HepG2 (cell line): ENCODE measurements around the gene NCBP1. TPM values are rescaled to one million over a fixed set of nuclear protein-coding genes. Genes with fewer than 3 reads are reported as not detected.

Experiments used
- polyA plus RNA-seq, 8 experiments: library from polyadenylated mRNA; depleted of rRNA in 3 of 8; stranded (reverse) in 7 of 8; unstranded in 1 of 8; fragments of >200 nt; fragmentation: Illumina TruSeq in 4 of 8; extraction: Trizol in 4 of 8; gene quantifications; 2 replicates each; pipeline versions ENCODE4 v1.2.1 to v1.2.3, GENCODE V29; 2011 to 2016; ENCODE audit warnings: low read depth in 4 of 8, missing spikeins in 1 of 8, mixed read lengths in 1 of 8; ENCODE audit not compliant: insufficient read depth in 1 of 8
- total RNA-seq, 5 experiments: library from RNA; depleted of rRNA; stranded (reverse); fragments of >200 nt; fragmentation: Illumina TruSeq; extraction: Trizol; gene quantifications; 2 replicates each; pipeline ENCODE4 v1.2.3, GENCODE V29; 2016; ENCODE audit warnings: low read depth in 1 of 5

NCBP1 gene
- total and polyA plus RNA-seq, 2 of the 13 experiments (the other 11 are each of a cell fraction or from before 2014, with no cell fraction given), result 13.3 to 40.2 TPM

Other genes with a start within 250 kb of the NCBP1 start
- 15.5 and 21.7 TPM in 2 replicates for gene TDRD7, start 221.7 kb upstream of the NCBP1 start, total RNA-seq (2016; rRNA removed; fragmentation: Illumina TruSeq; extraction: Trizol)
- 9.8 and 10.3 TPM in 2 replicates for gene TDRD7, start 221.7 kb upstream of the NCBP1 start, polyA plus RNA-seq (2011; rRNA removed)
- gene TMOD1, start 132.2 kb upstream of the NCBP1 start, total RNA-seq (2016; rRNA removed; fragmentation: Illumina TruSeq; extraction: Trizol), result 0.04 TPM in 1 of 2 replicates, not detected in the other
- gene TMOD1, start 132.2 kb upstream of the NCBP1 start, polyA plus RNA-seq (2011; rRNA removed), result 0.04 and 0.07 TPM in 2 replicates
- 16.0 and 17.0 TPM in 2 replicates for gene TSTD2, start 453 bp upstream of the NCBP1 start, total RNA-seq (2016; rRNA removed; fragmentation: Illumina TruSeq; extraction: Trizol)
- 23.1 and 26.5 TPM in 2 replicates for gene TSTD2, start 453 bp upstream of the NCBP1 start, polyA plus RNA-seq (2011; rRNA removed)
- 12.5 and 15.2 TPM in 2 replicates for gene XPA, start 63.5 kb downstream of the NCBP1 start, total RNA-seq (2016; rRNA removed; fragmentation: Illumina TruSeq; extraction: Trizol)
- gene XPA, start 63.5 kb downstream of the NCBP1 start, polyA plus RNA-seq (2011; rRNA removed), result 2.3 and 2.5 TPM in 2 replicates
- not detected in 2 replicates for gene FOXE1, start 219.4 kb downstream of the NCBP1 start, total RNA-seq (2016; rRNA removed; fragmentation: Illumina TruSeq; extraction: Trizol)
- gene FOXE1, start 219.4 kb downstream of the NCBP1 start, polyA plus RNA-seq (2011; rRNA removed), result not detected in 2 replicates